Sigmoid colon (tissue), 7 donors: Measurements from ENCODE around the gene C1QTNF4. TPM values are rescaled to one million over a fixed set of nuclear protein-coding genes. Genes with fewer than 3 reads are reported as not detected.
A peak's percentile ranks its signal among the peaks of the same experiment; 100 is the strongest.

Experiments
- DNase-seq: peaks from one replicate; pipeline ENCODE4 v3.0.0-alpha.2; 2019
- H3K27ac ChIP-seq, 4 donors: fragments of 200-600 bp; sonication (generic); one replicate each; pipeline ENCODE4 v1.5.1; 2016 to 2019; ENCODE audit warnings: mild to moderate bottlenecking in 1 of 4
- H3K27me3 ChIP-seq, 3 donors: fragments of 200-600 bp; sonication (generic); one replicate each; pipeline ENCODE4 v1.5.1; 2019; ENCODE audit warnings: mild to moderate bottlenecking in 1 of 3
- H3K36me3 ChIP-seq, 4 donors: fragments of 200-600 bp; sonication (generic); one replicate each; pipeline ENCODE4 v1.5.1; 2016 to 2019
- H3K4me1 ChIP-seq, 4 donors: fragments of 200-600 bp; sonication (generic); one replicate each; pipeline ENCODE4 v1.5.1; 2017 to 2019
- H3K4me3 ChIP-seq, 4 donors: fragments of 200-600 bp; sonication (generic); one replicate each; pipeline ENCODE4 v1.5.1; 2017 to 2019; ENCODE audit warnings: mild to moderate bottlenecking in 2 of 4, moderate library complexity in 1 of 4
- H3K9me3 ChIP-seq, 4 donors: fragments of 200-600 bp in 3 of 4; sonication (generic) in 3 of 4; one replicate each; pipeline versions ENCODE4 v1.5.1 to v1.6.1; 2013 to 2019
- EP300 ChIP-seq, 4 donors: sonication (generic); formaldehyde crosslinking; IDR thresholded peaks; one replicate each; pipeline ENCODE4 v1.6.1; 2017; ENCODE audit warnings: antibody characterized with exemption in 4 of 4
- POLR2A ChIP-seq, 2 donors: fragments of 450-650 bp; IDR thresholded peaks; one replicate each; pipeline ENCODE4 v1.6.1; 2016; ENCODE audit warnings: antibody characterized with exemption in 2 of 2, mild to moderate bottlenecking in 2 of 2, moderate library complexity in 2 of 2
- POLR2AphosphoS5 ChIP-seq, 4 donors: sonication (generic); formaldehyde crosslinking; IDR thresholded peaks; one replicate each; pipeline ENCODE4 v1.6.1; 2017; ENCODE audit warnings: antibody characterized with exemption in 4 of 4
- WGBS, 2 donors: extraction: QIAGEN DNeasy Blood & Tissue Kit; methylation state at CpG; one replicate each; pipeline ENCODE4 v1.1.7; 2013; 5-methylcytosine and 5-hydroxymethylcytosine counted together
- intact Hi-C: fragments of 100-400 bp; cut with DNase I; formaldehyde crosslinking; loops from one replicate; pipeline ENCODE4 v1.15.1; 2023
- polyA plus RNA-seq, 3 donors: library from polyadenylated mRNA; stranded (reverse); fragments of 200-250 nt; gene quantifications; one replicate each; pipeline ENCODE4 v1.2.3, GENCODE V29; 2013
- total RNA-seq, 4 donors: library from RNA; depleted of rRNA; stranded (reverse); fragments of >200 nt; gene quantifications; one replicate each; pipeline ENCODE4 v1.1.0, GENCODE V29; 2016
- TF ChIP-seq, protein P1 (sequence below), 4 experiments: fragments of 450-650 bp in 3 of 4; fragments of 200-600 bp in 1 of 4; IDR thresholded peaks; one replicate each; pipeline ENCODE4 v1.5.1; 2016 to 2019; ENCODE audit warnings: antibody characterized with exemption in 4 of 4, mild to moderate bottlenecking in 3 of 4, moderate library complexity in 2 of 4
- donor health status: healthy with polysubstance abuse.
- donor health status: Bipolar disorder and iron deficiency.
- donor health status: healthy.

C1QTNF4 gene
- total and polyA plus RNA-seq, 7 donors = 1.3 to 15.5 (median 6.2) TPM; not detected in 1

DNA sequence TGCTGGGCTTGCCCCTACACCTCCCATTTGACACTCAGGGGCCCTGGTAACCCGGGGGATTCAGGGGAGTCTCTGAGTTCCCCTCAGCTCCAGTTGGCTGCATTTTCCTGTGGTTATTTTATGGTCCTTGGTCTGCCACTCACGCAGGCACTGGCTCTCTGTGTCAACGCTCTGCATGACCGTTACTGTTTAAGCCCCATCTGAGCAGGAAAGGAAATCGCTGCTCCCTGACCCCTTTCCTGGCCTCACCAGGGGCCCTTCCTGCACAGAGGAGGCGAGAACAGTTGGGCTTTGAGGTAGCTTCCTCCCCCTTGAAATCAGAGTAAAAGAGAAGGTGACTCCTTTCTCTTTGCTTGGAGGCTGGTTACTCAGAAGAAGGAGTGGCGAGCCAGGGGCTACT is 2.4 kb downstream of the C1QTNF4 start:
- TF ChIP-seq EP300 (IDR thresholded peaks at IDR 0.05) = no peak
- TF ChIP-seq POLR2AphosphoS5 (IDR thresholded peaks at IDR 0.05) = no peak
- TF ChIP-seq, protein P1, sequence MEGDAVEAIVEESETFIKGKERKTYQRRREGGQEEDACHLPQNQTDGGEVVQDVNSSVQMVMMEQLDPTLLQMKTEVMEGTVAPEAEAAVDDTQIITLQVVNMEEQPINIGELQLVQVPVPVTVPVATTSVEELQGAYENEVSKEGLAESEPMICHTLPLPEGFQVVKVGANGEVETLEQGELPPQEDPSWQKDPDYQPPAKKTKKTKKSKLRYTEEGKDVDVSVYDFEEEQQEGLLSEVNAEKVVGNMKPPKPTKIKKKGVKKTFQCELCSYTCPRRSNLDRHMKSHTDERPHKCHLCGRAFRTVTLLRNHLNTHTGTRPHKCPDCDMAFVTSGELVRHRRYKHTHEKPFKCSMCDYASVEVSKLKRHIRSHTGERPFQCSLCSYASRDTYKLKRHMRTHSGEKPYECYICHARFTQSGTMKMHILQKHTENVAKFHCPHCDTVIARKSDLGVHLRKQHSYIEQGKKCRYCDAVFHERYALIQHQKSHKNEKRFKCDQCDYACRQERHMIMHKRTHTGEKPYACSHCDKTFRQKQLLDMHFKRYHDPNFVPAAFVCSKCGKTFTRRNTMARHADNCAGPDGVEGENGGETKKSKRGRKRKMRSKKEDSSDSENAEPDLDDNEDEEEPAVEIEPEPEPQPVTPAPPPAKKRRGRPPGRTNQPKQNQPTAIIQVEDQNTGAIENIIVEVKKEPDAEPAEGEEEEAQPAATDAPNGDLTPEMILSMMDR (IDR thresholded peaks at IDR 0.05) = no peak
- no peak for TF ChIP-seq POLR2A (IDR thresholded peaks at IDR 0.05)
- Histone ChIP-seq H3K9me3 (no peaks in the 10 kb centered on the region), H3K4me3 (no peak overlapping the region), H3K27me3 (peaks cover 15 to 58% (median 50%) of the 10 kb centered on the region in 3 donors), H3K4me1 (peaks cover 0 to 28% (median 19%) of the 10 kb centered on the region in 4 donors), H3K36me3 (no peaks in the 10 kb centered on the region), H3K27ac (no peak overlapping the region)
- 27 to 44% methylated on average over 7 of the region's 7 CpGs for WGBS, 2 donors
- DNase-seq = no peak
- intact Hi-C loops = no loop called here

DNA sequence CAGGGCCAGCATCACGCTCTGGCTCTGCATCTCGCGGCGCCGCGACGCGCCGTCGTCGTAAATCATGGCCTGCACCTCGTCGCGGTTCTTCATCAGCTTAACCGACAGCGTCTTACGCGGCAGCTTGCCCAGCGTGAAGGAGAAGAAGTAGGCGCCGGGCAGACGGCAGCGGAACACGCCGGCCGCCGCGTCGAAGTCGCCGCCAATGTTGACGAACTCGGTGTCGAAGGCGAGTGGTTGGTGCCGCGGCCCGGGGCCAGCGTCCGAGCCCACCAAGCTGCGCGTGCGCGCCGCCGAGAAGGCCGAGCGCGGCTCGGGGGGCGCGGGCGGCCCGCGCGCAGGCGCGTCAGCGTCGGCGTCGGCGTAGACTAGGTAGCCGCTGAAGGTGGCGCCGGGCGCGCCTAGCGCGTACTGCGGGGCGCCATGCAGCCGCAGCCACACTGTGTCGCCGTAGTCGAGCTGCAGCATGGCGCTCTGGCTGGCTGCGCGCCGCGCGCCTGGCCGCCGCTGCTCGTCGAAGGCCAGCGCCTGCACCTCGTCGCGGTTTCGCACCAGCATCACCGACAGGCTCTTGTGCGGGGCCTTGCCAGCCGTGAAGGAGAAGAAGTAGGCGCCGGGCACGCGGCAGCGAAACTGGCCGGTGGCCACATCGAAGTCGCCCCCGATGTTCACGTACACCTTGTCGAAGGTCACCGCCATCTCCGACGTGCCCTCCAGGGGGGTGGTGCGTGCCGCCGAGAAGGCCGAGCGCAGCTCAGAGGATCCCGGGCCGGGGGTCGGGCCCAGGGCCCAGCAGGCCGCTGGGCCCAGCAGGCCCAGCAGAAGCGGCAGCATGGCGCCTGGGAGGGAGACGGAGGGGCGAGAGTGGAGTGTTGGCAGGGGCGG is 4.0 kb downstream of the C1QTNF4 start:
- WGBS, 2 donors = 69% methylated on average over 122 of the region's 122 CpGs
- H3K4me1 ChIP-seq = peaks cover 0 to 28% (median 19%) of the 10 kb centered on the region in 4 donors

DNA sequence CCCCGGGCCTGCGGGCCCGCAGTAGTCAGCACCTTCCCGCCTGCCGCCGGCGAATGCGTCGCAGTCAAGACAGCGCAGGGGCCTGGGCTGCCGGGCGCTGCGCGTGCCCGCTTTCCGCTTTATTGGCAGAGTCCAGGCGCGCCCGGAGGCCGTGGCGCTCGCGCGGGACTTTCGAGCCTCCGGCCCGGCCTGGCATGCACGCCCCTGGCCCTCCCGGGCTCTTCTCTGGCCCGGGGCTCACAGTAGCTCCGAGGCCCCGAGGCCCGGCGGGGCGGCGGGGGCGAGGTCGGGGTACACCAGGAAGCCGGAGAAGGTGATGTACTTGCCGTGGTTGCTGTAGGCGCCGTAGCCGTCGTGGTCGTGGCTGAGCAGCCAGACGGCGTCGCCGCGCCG is 4.6 kb downstream of the C1QTNF4 start:
- Histone ChIP-seq H3K9me3 (no peaks in the 10 kb centered on the region), H3K4me3 (peak overlapping the region; percentile 37 to 56 (median 46)), H3K27ac (peak overlapping the region; percentile 10 to 69 (median 40)), H3K27me3 (peaks cover 15 to 44% (median 40%) of the 10 kb centered on the region in 3 donors), H3K36me3 (peaks cover 0 to 11% (median 4%) of the 10 kb centered on the region in 4 donors), H3K4me1 (peaks cover 0 to 28% (median 19%) of the 10 kb centered on the region in 4 donors)
- DNase-seq = peak; percentile 79
- TF ChIP-seq, protein P1 (IDR thresholded peaks at IDR 0.05) = no peak
- no peak for TF ChIP-seq POLR2AphosphoS5 (IDR thresholded peaks at IDR 0.05)
- TF ChIP-seq POLR2A (IDR thresholded peaks at IDR 0.05) = no peak
- no peak for TF ChIP-seq EP300 (IDR thresholded peaks at IDR 0.05)
- intact Hi-C loops = no loop called here
- 35 to 63% methylated on average over 51 of the region's 51 CpGs for WGBS, 2 donors

More for the DNA sequence above, 4.0 kb downstream of the C1QTNF4 start:
- Histone ChIP-seq H3K27ac (peak overlapping the region; percentile 10 to 69 (median 40)), H3K36me3 (peaks cover 0 to 5% (median 0%) of the 10 kb centered on the region in 4 donors), H3K9me3 (no peaks in the 10 kb centered on the region), H3K27me3 (peaks cover 15 to 50% (median 47%) of the 10 kb centered on the region in 3 donors), H3K4me3 (peak overlapping the region; percentile 37 to 56 (median 46))
- peak in 1 of 4 donors; percentile 51 for TF ChIP-seq POLR2AphosphoS5 (IDR thresholded peaks at IDR 0.05)
- TF ChIP-seq, protein P1 (IDR thresholded peaks at IDR 0.05) = no peak
- TF ChIP-seq POLR2A (IDR thresholded peaks at IDR 0.05) = no peak
- TF ChIP-seq EP300 (IDR thresholded peaks at IDR 0.05) = no peak
- intact Hi-C loops = no loop called here
- DNase-seq = no peak

DNA sequence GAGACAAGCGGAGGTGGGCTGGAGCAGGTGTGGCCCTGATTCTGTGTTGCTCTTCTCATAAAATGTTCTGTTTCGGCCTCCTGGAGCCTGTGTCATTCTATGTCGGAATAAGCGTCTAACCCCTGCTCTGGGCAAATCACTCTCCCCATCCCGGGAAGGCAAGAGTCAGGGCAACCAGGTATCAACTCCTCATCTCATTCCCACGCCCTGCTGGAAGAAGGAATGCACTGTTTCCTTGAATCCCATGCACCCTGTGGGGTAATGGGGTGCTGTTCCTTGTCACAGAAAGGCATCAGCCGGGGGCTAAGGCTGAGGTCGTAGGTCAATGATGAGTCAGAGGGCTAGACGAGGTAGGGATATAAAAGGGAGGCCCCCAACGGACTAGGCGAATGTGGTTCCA is 5.1 kb downstream of the C1QTNF4 start:
- intact Hi-C loops = no loop called here
- Histone ChIP-seq H3K9me3 (no peaks in the 10 kb centered on the region), H3K36me3 (peaks cover 5 to 16% (median 6%) of the 10 kb centered on the region in 4 donors), H3K4me3 (peak overlapping the region; percentile 37 to 56 (median 46)), H3K27ac (peak overlapping the region in 3 of 4 donors; percentile 29 to 69 (median 51)), H3K27me3 (peaks cover 11 to 39% (median 36%) of the 10 kb centered on the region in 3 donors), H3K4me1 (peaks cover 0 to 25% (median 16%) of the 10 kb centered on the region in 4 donors)
- WGBS, 2 donors = 64 to 82% methylated on average over 11 of the region's 11 CpGs
- TF ChIP-seq EP300 (IDR thresholded peaks at IDR 0.05) (no peak), POLR2A (IDR thresholded peaks at IDR 0.05) (no peak), POLR2AphosphoS5 (IDR thresholded peaks at IDR 0.05) (no peak)
- TF ChIP-seq, protein P1 (IDR thresholded peaks at IDR 0.05) = no peak
- DNase-seq = no peak
